ENCODE results near the gene WDTC1.

WDTC1 gene

GRCh38 chr1:27353166-27353565 is 118.7 kb downstream of the WDTC1 start:
- no peak overlapping the region for H3K4me3 ChIP-seq (ENCODE audit: control insufficient read depth, low read depth, low read length)
- DNase-seq (ENCODE audit: low read depth), result no peak
- no peak for TF ChIP-seq CTCF (conservative IDR thresholded peaks at IDR 0.05; ENCODE audit: control insufficient read depth, insufficient read depth, low read depth, low read length)

GRCh38 chr1:27353629-27354028 is 119.2 kb downstream of the WDTC1 start:
- DNase-seq (ENCODE audit: low read depth), result no peak
- H3K4me3 ChIP-seq (ENCODE audit: control insufficient read depth, low read depth, low read length), result no peak overlapping the region
- no peak for TF ChIP-seq CTCF (conservative IDR thresholded peaks at IDR 0.05; ENCODE audit: control insufficient read depth, insufficient read depth, low read depth, low read length)

GRCh38 chr1:27355683-27356082 is 121.3 kb downstream of the WDTC1 start:
- H3K4me3 ChIP-seq (ENCODE audit: control insufficient read depth, low read depth, low read length), result no peak overlapping the region
- DNase-seq (ENCODE audit: low read depth), result no peak
- no peak for TF ChIP-seq CTCF (conservative IDR thresholded peaks at IDR 0.05; ENCODE audit: control insufficient read depth, insufficient read depth, low read depth, low read length)

- no peak for DNase-seq (ENCODE audit: low read depth)
- no peak overlapping the region for H3K4me3 ChIP-seq (ENCODE audit: control insufficient read depth, low read depth, low read length)
- TF ChIP-seq CTCF (conservative IDR thresholded peaks at IDR 0.05; ENCODE audit: control insufficient read depth, insufficient read depth, low read depth, low read length), result no peak
These were observed 121.8 kb downstream of the WDTC1 start for GRCh38 chr1:27356277-27356618.

GRCh38 chr1:27356619-27357280 is 122.3 kb downstream of the WDTC1 start:
- no peak for DNase-seq (ENCODE audit: low read depth)
- no peak overlapping the region for H3K4me3 ChIP-seq (ENCODE audit: control insufficient read depth, low read depth, low read length)
- TF ChIP-seq CTCF (conservative IDR thresholded peaks at IDR 0.05; ENCODE audit: control insufficient read depth, insufficient read depth, low read depth, low read length), result no peak

GRCh38 chr1:27357281-27358037 is 123.0 kb downstream of the WDTC1 start:
- peak; percentile 43 for DNase-seq (ENCODE audit: low read depth)
- H3K4me3 ChIP-seq (ENCODE audit: control insufficient read depth, low read depth, low read length), result no peak overlapping the region

More at GRCh38 chr1:27357281-27358037, 123.0 kb downstream of the WDTC1 start:
- peak; percentile 71 for TF ChIP-seq CTCF (conservative IDR thresholded peaks at IDR 0.05; ENCODE audit: control insufficient read depth, insufficient read depth, low read depth, low read length)

All from fibroblast of mammary gland (primary cell).